BJ (cell line): Measurements from ENCODE around the gene UGGT1. TPM values are rescaled to one million over a fixed set of nuclear protein-coding genes. Genes with fewer than 3 reads are reported as not detected.
A peak's percentile ranks its signal among the peaks of the same experiment; 100 is the strongest.
"Not testable (repeated sequence)": the region's sequence is repeated elsewhere in the genome, so short reads cannot be mapped to it uniquely, and the experiment has no call there.

ENCODE experiments used
- CTCF ChIA-PET: fragments of 350-600 bp; formaldehyde crosslinking; extraction: SDS; loops from one replicate; lab custom pipeline; 2021; ENCODE audit warnings: antibody characterized with exemption, inconsistent platforms; lab: Yijun Ruan, JAX
- POLR2A ChIA-PET: fragments of 300-600 bp; sonication (Branson Sonifier 250); formaldehyde crosslinking; extraction: SDS; loops from one replicate; lab custom pipeline; 2021; ENCODE audit warnings: antibody characterized with exemption; lab: Charles Lee
- DNase-seq: peaks from one replicate; pipeline ENCODE4 v3.0.0-alpha.2; 2011; ENCODE audit warnings: low read depth
- H3K27me3 ChIP-seq: 2 replicates; pipeline ENCODE4 v1.6.0; 2011; ENCODE audit warnings: low read length; ENCODE audit not compliant: control insufficient read depth, insufficient read depth
- H3K36me3 ChIP-seq: 2 replicates; pipeline ENCODE4 v1.5.1; 2011; ENCODE audit warnings: low read length; ENCODE audit not compliant: control insufficient read depth, insufficient read depth
- H3K4me3 ChIP-seq: 2 replicates; pipeline ENCODE4 v1.5.1; 2011; ENCODE audit warnings: low read depth, mild to moderate bottlenecking, control low read depth, low read length
- polyA plus RNA-seq: library from polyadenylated mRNA; depleted of rRNA; stranded (reverse); fragments of >200 nt; gene quantifications from 2 replicates; pipeline ENCODE4 v1.2.3, GENCODE V29; 2011
- TF ChIP-seq, protein P1 (sequence below): IDR thresholded peaks from 2 replicates; pipeline ENCODE4 v1.5.1; 2011; ENCODE audit warnings: low read depth, mild to moderate bottlenecking, control low read depth, inconsistent platforms, low read length, moderate library complexity; ENCODE audit not compliant: insufficient read depth

The UGGT1 gene
- polyA plus RNA-seq, 1 experiment, result 28.6 TPM

DNA sequence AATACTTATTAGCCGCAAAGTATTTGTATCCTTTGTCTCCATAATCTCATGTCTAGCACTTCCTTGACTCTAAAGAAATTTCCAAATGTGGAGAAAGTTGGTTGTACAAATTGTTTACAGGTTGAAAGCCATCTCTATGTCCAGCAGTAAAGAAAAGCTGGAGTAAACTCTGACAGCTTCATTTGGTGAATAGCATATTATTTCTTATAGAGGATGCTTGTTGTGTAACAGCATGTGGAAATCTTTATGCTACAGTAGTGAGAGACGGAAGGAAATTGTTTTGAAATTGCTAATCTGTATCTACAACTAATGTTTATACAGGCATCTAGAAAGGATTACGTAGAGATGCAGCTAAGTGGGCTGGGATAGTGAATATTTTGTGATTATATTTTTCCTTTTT, 78.5 kb downstream of the UGGT1 start:
- CTCF ChIA-PET, result interaction anchor here (0.6 to 2.0 kb wide), 3 partner anchors 10 to 586 kb away, joined by 3 to 5 read pairs (median 3); no protein-coding TSS in a partner anchor
- TF ChIP-seq, protein P1, sequence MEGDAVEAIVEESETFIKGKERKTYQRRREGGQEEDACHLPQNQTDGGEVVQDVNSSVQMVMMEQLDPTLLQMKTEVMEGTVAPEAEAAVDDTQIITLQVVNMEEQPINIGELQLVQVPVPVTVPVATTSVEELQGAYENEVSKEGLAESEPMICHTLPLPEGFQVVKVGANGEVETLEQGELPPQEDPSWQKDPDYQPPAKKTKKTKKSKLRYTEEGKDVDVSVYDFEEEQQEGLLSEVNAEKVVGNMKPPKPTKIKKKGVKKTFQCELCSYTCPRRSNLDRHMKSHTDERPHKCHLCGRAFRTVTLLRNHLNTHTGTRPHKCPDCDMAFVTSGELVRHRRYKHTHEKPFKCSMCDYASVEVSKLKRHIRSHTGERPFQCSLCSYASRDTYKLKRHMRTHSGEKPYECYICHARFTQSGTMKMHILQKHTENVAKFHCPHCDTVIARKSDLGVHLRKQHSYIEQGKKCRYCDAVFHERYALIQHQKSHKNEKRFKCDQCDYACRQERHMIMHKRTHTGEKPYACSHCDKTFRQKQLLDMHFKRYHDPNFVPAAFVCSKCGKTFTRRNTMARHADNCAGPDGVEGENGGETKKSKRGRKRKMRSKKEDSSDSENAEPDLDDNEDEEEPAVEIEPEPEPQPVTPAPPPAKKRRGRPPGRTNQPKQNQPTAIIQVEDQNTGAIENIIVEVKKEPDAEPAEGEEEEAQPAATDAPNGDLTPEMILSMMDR, result no peak
- Histone ChIP-seq H3K36me3 (peaks cover 9% of the 10 kb centered on the region; the same call in 1 of the 2 replicates), H3K27me3 (no peaks in the 10 kb centered on the region), H3K4me3 (no peak overlapping the region)
- POLR2A ChIA-PET, result no interaction called here
- no peak for DNase-seq

DNA sequence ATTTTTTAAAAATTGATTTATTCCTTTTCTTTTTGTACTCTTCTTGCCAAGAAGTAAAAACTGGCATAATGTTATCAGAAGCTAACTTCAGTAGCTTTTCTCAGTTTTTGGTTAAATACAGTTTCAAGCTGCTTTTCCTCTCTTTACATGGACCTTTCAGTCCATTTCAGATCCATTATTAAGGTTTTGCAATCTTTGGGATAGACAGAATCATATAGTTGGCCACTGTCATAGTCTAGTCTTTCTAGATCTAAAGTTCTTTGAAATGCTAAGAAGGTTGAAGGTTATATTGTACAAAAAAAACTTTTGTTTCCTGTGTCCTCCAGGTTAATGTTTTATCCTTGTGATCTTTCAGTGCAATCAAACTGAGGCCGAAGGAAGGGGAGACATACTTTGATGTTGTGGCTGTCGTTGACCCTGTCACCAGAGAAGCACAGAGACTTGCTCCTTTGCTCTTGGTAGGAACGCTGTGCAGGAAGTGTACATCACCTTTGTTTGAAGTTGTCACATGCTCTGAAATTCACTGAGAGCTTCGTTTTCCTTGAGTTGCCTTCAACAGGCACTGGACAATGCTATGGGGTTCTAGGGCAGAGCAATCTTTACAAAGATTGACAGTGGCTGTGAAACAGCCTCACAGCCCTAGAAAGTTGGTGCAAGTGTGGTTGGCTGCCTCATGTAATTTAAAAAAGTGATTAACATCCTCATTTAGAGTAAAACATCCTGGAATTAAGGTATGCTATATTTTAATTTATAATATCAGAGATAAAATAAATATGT, 79.1 kb downstream of the UGGT1 start:
- Histone ChIP-seq H3K27me3 (no peaks in the 10 kb centered on the region), H3K4me3 (no peak overlapping the region), H3K36me3 (peaks cover 11% of the 10 kb centered on the region; the same call in 1 of the 2 replicates)
- TF ChIP-seq, protein P1, result no peak
- CTCF ChIA-PET, result interaction anchor here (0.6 to 2.0 kb wide), 3 partner anchors 9 to 586 kb away, joined by 3 to 5 read pairs (median 3); no protein-coding TSS in a partner anchor
- POLR2A ChIA-PET, result no interaction called here
- DNase-seq, result no peak

DNA sequence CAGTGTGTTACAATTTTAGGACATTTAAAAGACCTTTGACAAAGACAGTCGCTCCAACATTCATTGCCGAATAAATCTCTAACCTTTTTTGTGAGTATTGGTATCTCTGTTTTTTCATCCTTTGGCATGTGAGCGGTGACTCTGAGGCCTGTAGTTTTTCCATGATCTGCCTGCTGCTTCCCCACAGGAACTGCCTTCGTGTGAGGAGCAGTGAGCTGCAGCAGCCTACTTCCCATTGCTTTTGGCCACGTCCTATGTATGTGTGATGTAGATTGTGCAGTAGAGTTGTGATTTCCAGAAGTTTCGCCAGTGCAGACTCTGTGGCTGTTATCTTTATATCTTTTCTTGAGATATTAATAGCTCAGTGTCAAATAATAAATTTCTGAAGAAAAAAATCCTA, 79.8 kb downstream of the UGGT1 start:
- ChIA-PET POLR2A (no interaction called here), CTCF (interaction anchor here (0.8 to 2.4 kb wide), 3 partner anchors 9 to 149 kb away, joined by 3 to 10 read pairs (median 5); no protein-coding TSS in a partner anchor)
- TF ChIP-seq, protein P1, result no peak
- Histone ChIP-seq H3K27me3 (no peaks in the 10 kb centered on the region), H3K4me3 (no peak overlapping the region), H3K36me3 (peaks cover 12% of the 10 kb centered on the region)
- DNase-seq, result no peak

DNA sequence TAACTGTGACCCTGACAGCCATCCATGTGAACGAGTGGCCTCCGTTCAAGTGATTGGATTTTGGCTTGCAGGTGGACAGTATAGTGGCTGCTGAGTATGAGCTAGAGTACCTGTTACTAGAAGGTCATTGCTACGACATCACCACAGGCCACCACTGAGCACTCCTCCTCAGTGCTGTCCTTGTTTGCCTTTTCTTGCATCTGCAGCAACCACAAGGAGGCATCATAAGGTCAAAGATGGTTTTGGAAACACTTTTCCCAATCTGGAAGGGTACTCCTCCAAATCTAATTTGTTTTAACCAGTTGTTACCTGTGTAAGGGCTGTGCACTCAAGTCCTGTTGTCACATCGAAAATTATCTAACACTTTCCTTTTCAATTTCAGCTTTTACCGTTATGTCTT, 81.2 kb downstream of the UGGT1 start:
- Histone ChIP-seq H3K36me3 (peaks cover 12% of the 10 kb centered on the region), H3K4me3 (no peak overlapping the region), H3K27me3 (no peaks in the 10 kb centered on the region)
- TF ChIP-seq, protein P1, result peak; percentile 48
- CTCF ChIA-PET, result interaction anchor here (1.2 to 2.4 kb wide), 3 partner anchors 9 to 134 kb away, joined by 5 to 10 read pairs (median 5); no protein-coding TSS in a partner anchor
- POLR2A ChIA-PET, result no interaction called here
- DNase-seq, result no peak

DNA sequence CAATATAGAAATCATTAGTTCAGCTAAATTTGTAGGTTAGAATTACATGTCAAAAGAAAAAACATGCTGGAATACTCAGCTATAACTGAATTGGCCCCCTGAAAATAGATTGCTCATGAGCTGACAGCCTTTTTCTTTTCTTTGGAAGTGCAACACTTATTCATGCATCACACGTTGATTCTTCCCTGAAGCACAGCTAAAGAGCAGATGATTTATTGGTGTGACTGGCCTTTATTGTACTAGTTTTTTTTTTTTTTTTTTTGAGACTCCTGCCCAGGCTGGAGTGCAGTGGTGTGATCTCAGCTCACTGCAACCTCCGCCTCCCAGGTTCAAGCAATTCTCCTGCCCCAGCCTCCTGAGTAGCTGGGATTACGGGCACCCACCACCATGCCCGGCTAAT, 83.1 kb downstream of the UGGT1 start:
- DNase-seq, result not testable (repeated sequence)
- CTCF ChIA-PET, result interaction anchor here (0.7 kb wide), 1 partner anchor 130 kb away, joined by 4 read pairs; no protein-coding TSS in a partner anchor

More for the DNA sequence above, 83.1 kb downstream of the UGGT1 start:
- H3K36me3 ChIP-seq, result peaks cover 12% of the 10 kb centered on the region
- H3K27me3 ChIP-seq, H3K4me3 ChIP-seq, POLR2A ChIA-PET: not testable (repeated sequence)
